ENCODE measurements around the gene DPM1. TPM values are rescaled to one million over a fixed set of nuclear protein-coding genes. Genes with fewer than 3 reads are reported as not detected.
A peak's percentile ranks its signal among the peaks of the same experiment; 100 is the strongest.

The DPM1 gene
- total RNA-seq, 1 donor from 2014 or later: 39.8 TPM

GRCh38 chr20:50885068-50885467 is 73.3 kb downstream of the DPM1 start:
- H3K4me3 Mint-ChIP-seq: no peak overlapping the region
- ChIA-PET CTCF (interaction anchor here (1.0 kb wide), 1 partner anchor 44 kb away, joined by 3 read pairs; no protein-coding TSS in a partner anchor), POLR2A (interaction anchor here (0.8 to 0.9 kb wide), 2 partner anchors 46 to 66 kb away, joined by 3 to 5 read pairs; partner anchors contain the start of gene ADNP)
- H3K36me3 Mint-ChIP-seq (ENCODE audit: low read depth): peaks cover 63% of the 10 kb centered on the region
- no peak for TF ChIP-seq CTCF (IDR thresholded peaks at IDR 0.05)
- ATAC-seq (ENCODE audit: low read depth) (no peak), DNase-seq (no peak)
- H3K27me3 Mint-ChIP-seq: no peaks in the 10 kb centered on the region
- intact Hi-C loops (cut with micrococcal nuclease): no loop called here
- no peaks in the 10 kb centered on the region for H3K9me3 Mint-ChIP-seq
- peaks cover 2% of the 10 kb centered on the region for H3K4me1 Mint-ChIP-seq
- peak overlapping the region; percentile 70 for H3K27ac Mint-ChIP-seq

Other genes starting within 250 kb of the DPM1 start
- 3.8 and 5.7 TPM in 2 replicates for gene PARD6B, start 227.0 kb downstream of the DPM1 start, total RNA-seq
- gene BCAS4, start 163.5 kb downstream of the DPM1 start, total RNA-seq: 43.2 and 46.7 TPM in 2 replicates
- gene ADNP, start 27.1 kb downstream of the DPM1 start, total RNA-seq: 89.4 and 99.3 TPM in 2 replicates
- 7.5 and 8.1 TPM in 2 replicates for gene MOCS3, start 286 bp upstream of the DPM1 start, total RNA-seq
- 7.2 and 7.4 TPM in 2 replicates for gene KCNG1, start 64.6 kb upstream of the DPM1 start, total RNA-seq

Measured in activated B cell treated with CpG ODN at 0.5 μM for 24 hours (primary cell).